ENCODE results near the gene PLXNA4.

GRCh38 chr7:132450188-132450587 is 126.1 kb downstream of the PLXNA4 start:
- TF ChIP-seq ZNF331 (CRISPR knock-in tag; IDR thresholded peaks at IDR 0.05; ENCODE audit: low read depth) (no peak), EZH2phosphoT487 (IDR thresholded peaks at IDR 0.05; ENCODE audit: unreplicated experiment) (no peak), POLR2AphosphoS5 (IDR thresholded peaks at IDR 0.05; ENCODE audit: low read depth) (no peak), CTCF (conservative IDR thresholded peaks at IDR 0.05; ENCODE audit: low read depth in 2 of 2) (no peak), ETS1 (IDR thresholded peaks at IDR 0.05) (no peak), REST (IDR thresholded peaks at IDR 0.05; ENCODE audit: unreplicated experiment) (no peak), EZH2 (IDR thresholded peaks at IDR 0.05; ENCODE audit: low read depth, unreplicated experiment) (no peak), ZNF114 (CRISPR knock-in tag; IDR thresholded peaks at IDR 0.05) (no peak), JUNB (IDR thresholded peaks at IDR 0.05; ENCODE audit: unreplicated experiment) (no peak), CREB1 (CRISPR knock-in tag; IDR thresholded peaks at IDR 0.05; ENCODE audit: low read depth) (no peak), STAT1 (IDR thresholded peaks at IDR 0.05; ENCODE audit: unreplicated experiment) (no peak), ZNF462 (CRISPR knock-in tag; IDR thresholded peaks at IDR 0.05) (no peak), NANOG (IDR thresholded peaks at IDR 0.05; ENCODE audit: borderline replicate concordance) (no peak)

All from GM23338 (cell line).